GM21526 (cell line): ENCODE data around the gene KANK4.

Source experiments
- ATAC-seq: cut with Tn5 transposase; IDR thresholded peaks from one replicate; pipeline ENCODE4 v1.9.1; 2021; ENCODE audit warnings: moderate library complexity; ENCODE audit not compliant: unreplicated experiment, low FRiP score

Gene KANK4

DNA sequence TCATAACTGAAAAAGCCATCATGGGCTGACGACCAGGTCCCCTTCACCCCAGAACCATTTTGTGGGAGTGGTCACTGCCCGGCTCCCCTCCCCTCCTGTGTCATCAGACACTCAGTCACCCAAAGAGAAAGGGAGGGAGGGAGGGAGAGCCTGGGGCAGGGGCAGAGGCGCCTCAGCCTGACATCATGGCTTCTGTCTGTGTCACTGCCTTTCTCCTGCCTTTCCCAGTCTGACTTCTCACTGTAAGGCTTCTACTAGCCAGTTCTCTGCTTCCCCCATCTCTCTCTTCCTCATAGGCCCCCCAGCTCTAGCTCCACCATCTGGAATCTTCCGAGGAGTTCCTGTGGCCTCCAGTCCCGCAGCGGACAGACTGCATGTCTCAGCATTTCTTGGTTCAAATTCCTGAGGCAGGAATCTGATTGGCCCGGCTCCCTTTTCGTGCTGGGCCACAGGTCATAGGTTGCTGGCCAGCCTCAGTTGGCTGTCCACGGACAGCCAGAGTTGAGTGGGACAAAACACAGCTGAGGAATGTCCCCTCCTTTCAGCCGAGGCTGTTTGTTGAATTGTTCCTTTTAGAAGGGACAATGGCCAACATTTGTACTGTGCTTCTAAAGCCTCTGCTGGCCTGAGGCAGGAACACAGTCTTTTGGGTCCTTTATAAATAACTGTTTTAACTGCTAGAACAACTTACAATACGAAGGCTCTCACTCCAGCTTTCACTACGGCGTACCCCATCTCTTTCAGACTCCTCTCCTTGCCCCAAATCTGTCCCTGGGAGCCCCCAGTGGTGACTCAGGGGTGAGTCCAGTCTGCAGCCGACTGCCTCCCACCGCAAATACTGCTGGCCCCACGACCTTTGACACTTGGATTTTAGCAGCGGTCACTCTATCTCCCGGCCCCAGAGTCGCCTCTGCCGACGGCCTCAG is 18.7 kb upstream of the KANK4 start:
- no peak for ATAC-seq

DNA sequence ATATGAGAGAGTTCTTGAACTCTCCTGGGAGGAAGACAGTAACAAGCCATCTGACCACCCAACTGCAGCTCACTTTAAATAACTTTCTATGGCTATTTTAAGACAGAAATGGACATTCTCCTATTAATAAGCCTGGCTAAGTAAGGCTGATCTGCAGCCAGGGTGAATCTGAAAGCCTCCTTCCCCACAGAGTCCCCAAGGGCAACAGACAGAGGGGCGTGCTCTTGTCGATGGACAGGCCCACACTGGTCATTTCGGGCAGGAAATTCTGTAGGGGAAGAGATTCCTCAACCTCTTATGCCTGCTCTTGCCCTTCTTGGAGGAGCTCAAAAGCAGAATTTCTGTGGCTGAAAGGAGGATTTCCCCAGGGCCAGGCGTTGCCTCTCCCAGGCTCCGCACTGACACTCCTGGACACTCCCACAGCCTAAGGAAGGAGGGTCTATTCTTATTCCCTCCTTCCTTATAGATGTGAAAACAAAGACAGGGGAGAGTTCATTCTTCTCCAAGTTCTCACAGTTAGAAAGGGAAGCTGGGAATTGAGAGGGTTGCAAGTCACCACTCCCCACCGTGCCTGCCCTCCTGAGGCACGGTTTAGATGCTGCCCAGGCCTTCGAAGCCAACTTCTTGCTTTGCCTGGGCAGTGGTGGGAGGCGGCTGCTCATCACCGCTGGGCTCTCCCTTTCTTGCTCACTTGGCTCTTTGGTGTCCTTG is 17.9 kb upstream of the KANK4 start:
- ATAC-seq: no peak

DNA sequence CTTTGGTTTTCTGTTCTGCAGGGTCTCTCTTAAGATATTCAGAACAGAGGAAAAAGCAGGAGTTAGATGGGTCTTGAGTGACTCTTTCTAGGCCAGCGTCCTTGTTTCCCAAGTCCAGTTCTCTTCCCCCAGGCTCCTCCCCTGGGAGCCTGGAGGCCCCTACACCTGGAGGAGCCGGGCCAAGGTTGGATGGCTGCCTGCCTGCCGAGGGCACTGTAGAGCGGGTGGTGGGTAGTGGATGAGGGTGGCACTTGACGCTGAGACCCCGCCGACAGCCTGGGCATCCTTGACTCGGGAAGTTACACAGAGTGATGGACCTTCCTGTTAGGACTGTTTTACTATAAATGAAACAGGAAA is 17.4 kb upstream of the KANK4 start:
- ATAC-seq: no peak

DNA sequence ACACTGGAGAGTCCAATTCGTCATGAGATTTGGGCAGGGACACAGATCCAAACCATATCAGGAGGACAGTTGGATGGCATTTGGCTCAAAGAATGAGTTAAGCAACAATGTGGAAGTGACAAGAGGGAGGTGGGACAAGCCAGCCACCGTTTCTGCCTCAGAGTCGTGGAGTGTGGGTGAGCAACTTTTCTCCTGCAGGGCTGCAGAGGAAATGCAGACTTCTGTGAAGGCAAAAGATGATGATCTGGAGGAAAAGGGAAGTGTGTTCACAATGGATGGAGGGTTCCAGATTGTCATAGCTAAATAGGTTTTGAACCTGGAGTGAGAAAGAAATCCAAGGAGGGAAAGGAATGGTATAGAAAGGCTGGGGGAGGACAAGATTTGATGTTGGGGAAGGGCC is 16.4 kb upstream of the KANK4 start:
- no peak for ATAC-seq

DNA sequence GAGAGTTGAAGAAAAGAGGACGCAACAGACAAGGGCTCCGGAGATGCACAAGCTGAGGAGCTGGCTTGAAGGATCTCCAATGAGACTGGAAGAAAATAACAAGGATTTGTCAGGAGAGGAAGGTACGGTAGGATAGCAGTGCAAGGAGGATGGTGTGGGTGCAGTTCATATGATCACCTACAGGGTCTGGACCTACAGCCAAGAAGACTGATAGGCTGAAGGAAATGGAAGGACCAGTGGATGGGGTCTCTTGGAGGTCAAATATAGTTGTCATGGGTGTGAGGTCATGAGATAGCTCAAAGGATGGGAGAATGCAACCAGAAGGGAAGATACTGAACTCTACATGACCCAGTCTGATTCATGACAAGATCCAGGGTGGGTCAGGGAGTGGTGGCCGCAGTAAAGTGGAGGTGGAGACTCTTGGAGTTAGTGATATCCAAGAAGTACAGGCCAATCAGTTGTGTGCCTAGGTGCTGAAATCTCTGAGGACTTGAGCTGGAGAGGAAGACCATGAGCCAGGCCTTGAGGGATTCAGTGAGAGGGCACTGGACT is 15.3 kb upstream of the KANK4 start:
- ATAC-seq: no peak

DNA sequence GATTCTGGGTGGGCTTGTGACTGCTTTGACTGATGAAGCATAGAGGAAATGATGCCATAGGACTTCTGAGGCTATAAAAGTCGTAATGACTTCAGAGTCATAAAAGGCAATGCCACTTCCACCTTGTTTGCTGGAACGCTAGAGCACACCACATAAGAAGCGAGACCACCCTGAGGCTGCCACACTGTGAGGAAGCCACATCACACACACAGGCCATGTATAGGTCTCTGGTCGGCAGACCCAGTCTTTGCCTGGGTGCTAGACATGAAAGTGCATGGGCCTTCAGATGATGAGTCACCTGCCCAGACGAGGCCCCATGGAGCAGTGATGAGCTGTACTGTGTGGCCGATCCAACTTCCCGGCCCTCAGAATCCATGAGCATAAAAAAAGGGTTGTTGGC is 14.2 kb upstream of the KANK4 start:
- no peak for ATAC-seq

DNA sequence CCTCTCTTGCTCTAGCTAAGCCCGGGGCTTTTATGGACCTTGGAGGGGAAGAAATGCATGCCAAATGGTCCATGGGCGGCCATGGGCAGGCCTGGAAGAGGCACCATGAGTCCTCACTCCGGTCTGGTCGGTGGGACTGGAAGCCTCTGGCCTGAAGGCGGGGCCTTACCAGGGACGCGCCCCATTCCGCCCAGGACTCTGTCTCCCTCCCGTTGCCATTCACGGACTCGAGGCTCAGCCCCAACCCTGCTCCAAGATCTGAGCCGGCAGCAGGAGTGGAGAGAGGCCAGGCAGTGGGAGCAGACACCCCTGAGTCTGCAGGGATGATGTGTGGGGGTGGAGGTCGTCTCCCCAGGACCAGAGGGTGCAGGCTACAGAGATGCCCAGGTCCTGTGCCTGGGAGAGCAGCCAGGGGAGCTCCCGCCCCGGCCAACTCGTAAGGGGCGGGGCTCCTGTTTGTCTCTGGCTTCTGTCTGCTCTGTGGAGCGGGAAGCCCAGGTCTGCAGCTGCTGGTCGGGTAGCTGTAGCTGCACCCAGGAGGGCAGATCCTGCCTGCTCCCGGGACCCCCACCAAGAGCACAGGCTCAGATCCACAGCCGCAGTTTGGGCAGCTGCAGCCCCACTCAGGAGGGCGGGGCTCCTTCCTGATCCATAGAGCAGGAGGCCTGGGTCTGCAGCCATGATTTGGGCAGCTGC is 8.3 kb upstream of the KANK4 start:
- ATAC-seq: no peak

DNA sequence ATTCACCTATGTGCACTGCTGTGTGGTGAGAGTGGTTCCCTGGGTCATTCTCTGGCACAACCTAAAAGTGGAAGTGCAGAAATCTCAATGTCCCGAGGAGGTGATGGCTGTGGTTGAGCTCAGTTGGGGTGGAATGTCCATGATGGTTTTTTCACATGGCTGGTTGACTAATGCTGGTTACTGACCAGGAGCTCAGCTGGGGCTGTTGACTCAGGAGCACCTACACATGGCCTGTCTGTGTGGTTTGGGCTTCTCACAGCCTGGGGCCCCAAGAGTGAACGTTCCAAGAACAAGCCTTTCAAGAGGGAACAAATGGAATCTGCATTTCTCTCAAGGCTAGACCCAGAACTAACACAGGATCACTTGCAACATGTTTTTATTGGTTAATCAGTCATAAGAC is 6.4 kb upstream of the KANK4 start:
- no peak for ATAC-seq

DNA sequence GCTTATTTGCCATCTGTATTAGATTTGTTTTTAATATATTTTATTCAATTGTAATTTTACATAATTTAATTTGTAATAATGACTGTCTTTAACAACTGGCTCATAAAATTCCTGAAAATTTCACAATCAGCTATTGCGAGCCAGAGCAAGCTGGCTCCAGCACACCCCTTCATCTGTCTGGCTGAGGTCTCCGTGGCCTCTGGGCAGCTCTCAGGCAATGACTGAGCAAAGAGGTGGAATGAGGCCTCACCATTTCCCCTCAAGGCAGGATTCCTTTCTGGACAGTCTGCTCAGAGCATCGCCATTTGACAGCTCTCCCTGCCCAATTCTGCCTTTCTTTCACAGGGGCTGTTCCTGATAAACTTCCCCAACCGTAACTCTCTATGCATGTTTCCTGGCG is 5.8 kb upstream of the KANK4 start:
- ATAC-seq: no peak

DNA sequence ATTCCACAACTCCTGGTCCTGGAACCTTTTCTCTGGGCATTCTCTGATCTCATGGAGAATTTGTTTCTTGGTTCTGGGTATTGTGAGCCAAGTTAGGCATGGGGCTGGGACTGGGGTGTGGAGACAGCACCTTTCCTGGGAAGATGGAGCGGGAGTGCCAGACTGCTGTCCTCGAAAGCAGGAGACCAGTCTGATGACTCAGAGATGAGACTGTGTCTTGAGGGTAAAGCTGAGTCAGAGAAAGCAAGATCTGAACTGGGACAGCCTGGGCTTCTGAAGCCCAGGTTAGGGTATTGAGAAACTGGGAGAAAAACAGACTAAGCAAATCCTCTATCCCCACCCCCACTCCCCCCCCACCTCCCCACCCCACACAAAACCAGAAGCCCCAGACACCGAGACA is 2.2 kb upstream of the KANK4 start:
- no peak for ATAC-seq

DNA sequence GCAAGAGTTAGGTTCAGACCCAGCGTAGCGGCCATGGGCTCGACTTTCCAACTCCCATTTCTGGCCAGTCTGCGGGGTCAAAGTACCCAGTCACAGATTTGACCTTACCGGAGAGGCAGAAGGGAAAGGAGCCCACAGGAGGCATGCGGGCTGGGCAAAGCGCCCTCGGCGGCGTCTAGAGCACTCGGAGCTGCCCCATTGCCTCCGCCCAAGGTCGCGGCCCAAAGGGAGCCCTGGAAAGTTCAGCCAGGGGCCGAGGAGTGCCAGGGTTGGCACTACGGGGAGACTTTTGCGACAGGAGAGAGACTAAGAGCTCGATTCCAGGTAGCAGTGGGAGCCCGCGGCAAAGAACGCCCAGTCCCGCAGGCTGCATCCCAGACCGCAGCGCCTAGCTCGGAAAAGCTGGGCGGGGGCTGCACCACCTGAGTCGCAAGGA is 896 bp downstream of the KANK4 start:
- no peak for ATAC-seq

DNA sequence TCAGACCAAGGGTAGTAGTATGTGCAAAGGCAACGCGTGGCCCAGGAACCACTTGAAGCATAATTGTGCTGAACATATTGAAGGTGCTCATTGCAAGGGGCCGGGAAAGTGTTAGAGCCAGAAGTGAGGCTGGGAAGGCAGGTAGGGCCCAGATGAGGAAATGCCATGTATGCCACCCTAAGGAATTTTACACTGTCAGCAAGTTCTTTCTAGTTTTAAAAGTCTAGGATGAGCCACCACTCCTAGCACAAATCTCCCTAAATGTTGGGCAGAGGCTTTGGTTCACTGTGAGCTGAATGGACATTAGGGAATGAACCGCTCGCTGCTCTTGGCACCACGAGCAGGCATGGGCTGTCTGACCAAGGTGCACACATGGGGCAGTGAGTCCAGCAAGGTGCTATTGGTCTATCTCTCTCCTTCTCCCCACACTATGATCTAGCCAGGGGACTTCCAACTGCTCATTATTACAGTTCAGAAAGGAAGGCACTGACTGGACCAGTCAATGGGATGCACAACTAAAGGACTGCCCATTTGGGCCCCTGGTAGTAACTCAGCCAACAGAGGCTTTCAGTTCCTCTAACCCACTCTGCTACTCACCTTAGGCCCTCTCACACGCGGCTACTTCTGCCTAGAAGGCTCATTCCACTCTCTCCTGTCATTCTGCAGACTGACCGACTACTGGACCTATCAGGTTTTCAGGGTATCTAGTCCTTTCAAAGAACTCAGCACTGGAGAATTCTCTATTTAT is 2.0 kb downstream of the KANK4 start:
- ATAC-seq: no peak

DNA sequence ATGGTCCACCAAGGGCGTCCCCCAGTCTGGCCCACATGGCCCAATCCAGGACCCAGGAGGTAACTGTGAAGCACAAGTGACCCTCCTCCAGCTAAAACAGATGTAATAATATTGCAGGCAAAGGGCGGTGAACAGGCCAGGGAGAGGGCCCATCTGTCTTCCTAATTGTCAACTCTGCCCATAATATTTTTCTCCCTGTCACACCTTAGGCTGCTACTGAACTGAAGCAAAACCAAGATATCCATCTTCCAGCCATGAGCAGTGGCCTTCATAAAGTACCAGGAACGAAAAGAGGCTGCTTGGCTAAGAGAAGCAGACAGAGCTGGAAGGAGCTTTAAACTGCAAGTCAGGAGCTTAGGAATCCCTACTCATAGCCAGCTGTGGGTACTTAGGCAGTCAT is 3.1 kb downstream of the KANK4 start:
- ATAC-seq: no peak

DNA sequence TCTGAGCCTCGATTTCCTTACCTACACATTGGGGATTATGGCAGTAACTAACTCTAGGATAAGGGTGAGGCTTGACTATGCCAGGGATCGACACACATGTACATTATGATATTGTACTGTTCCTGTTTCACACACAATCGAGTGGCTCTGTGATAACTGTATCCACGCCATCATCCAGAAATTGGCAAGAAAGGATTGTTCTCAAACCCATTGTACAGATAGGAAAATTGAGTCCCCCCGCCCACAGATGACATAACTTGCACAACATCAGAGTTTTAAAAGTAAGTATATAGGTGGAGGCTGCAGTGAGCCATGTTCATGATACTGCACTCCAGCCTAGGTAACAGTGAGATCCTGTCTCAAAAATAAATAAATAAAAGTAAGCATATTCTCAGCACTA is 3.8 kb downstream of the KANK4 start:
- ATAC-seq: no peak

DNA sequence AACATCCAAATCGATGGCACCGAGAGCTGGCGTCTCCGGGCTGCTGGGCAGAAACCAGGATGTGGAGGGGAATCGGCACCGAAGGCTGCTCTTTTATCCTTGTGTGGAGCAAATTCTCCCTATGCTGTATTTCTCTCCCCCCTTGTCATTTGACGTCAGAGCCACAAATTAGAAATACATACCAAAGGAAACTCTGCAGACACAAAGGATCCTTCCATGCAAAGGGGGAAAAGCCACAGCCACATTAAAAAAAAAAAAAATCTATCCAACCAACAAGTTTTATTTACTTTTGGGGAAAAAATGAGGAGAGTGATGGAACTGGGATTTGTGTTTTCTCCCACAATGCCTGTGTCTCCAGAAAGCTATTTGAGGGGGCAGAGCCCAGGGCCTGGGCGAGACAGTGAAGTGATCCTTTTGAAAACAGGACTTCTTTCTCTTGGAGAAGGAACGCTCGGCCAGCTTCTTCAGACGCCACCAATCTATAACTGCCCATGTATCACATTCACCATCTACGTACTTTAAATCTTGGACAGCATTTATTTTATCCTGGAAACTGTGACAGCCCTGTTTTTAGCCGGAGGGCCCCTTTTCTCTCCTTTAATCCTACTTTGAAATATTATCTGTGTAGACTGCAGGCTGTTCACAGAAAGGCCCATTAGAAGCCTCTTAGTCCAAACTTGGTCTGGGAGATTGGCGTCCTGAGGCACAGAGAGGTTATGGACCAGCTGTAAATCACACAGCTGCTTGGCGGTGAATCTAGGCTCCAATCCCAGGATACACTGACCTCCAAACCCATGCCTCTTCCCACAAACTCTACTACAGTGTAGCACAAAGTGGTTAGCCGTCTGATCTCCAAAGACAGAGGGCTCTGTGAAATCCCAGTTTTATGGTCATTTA is 4.5 kb downstream of the KANK4 start:
- ATAC-seq: no peak

DNA sequence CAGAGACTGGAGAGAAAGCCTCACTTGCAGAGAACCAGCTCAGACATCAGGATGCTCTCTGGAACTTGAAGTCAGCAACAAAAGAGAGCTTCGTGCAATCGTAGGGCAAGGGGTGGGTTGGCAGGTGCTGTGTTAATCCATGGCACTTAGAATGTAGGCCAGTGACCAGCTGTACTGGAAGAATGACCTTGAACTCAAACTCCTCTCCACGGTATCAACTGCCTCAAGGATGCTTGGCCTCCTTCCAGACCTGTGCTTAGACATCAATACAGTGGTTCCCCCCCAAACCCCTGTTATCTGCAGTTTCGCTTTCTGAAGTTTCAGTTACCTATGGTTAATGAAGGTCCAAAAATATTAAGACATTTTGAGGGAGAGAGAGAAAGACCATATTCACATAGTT is 6.5 kb downstream of the KANK4 start:
- no peak for ATAC-seq

DNA sequence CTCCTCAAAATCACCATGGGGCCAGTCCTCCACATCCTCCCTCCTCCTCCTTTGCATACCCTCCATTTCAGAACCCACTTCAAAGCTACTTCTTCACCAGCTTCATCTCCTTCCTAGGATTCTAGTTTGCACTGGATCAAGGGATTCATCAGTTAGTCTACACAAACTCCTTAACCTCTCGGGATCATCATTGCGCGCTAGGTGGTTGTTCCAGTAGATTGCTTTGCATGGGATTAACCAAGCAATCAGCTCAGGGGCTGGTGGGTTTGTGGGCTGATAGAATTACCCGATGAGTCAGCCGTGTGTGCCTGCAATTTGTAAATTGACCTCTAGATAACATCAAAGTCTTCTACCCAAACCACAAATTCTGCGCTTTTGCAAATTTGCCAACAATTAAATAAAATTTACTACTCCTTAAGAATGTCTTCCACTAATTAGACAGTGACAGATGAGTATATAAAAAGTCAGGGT is 7.7 kb downstream of the KANK4 start:
- ATAC-seq: no peak

DNA sequence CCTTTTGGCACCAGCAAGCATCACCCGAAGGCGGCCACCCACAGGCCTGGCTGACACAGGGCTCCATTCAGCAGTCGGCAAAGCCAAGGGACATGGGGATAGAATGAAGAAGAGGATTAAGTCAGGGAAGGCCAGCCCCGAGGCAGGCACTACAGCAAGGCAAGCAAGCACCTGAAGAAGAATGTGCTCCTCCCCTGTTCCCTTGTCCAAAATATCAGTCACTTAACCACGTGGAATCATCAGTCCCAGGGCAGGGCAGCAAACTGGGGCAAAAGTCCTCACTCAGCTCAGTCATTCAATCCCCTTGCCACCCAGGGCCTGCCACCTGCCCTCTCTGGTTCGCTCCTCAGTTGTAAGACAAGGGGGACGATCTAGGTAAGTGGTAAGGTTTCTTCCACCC is 9.3 kb downstream of the KANK4 start:
- no peak for ATAC-seq

DNA sequence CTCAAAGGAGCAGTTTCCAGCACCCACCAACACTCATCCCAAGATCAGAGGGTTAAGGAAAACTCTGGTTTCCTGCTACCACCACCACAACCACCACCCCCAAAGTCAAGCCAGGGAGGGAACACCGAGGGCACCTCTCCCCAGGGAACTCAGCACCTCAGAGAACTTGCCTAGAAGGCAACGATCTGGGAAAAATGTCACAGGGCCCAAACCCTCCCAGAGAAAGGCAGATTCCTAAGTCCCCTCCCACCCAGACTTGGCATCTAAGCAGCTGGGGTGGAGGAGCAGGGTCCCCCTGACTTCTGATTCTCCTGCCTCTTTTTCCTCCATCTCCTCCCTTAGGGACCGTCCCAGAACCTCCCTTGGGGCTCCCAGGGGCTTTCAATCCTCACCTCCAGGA is 10.6 kb downstream of the KANK4 start:
- ATAC-seq: no peak
